GOT3 (cell line): ENCODE results near the gene GYPC.
"Not testable (repeated sequence)": the region's sequence is repeated elsewhere in the genome, so short reads cannot be mapped to it uniquely, and the experiment has no call there.

ENCODE experiments used
- DNase-seq: peaks from one replicate; lab custom pipeline; 2025; ENCODE audit warnings: mixed read lengths; lab: John Stamatoyannopoulos, UW

The GYPC gene, protein sequence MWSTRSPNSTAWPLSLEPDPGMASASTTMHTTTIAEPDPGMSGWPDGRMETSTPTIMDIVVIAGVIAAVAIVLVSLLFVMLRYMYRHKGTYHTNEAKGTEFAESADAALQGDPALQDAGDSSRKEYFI

DNA sequence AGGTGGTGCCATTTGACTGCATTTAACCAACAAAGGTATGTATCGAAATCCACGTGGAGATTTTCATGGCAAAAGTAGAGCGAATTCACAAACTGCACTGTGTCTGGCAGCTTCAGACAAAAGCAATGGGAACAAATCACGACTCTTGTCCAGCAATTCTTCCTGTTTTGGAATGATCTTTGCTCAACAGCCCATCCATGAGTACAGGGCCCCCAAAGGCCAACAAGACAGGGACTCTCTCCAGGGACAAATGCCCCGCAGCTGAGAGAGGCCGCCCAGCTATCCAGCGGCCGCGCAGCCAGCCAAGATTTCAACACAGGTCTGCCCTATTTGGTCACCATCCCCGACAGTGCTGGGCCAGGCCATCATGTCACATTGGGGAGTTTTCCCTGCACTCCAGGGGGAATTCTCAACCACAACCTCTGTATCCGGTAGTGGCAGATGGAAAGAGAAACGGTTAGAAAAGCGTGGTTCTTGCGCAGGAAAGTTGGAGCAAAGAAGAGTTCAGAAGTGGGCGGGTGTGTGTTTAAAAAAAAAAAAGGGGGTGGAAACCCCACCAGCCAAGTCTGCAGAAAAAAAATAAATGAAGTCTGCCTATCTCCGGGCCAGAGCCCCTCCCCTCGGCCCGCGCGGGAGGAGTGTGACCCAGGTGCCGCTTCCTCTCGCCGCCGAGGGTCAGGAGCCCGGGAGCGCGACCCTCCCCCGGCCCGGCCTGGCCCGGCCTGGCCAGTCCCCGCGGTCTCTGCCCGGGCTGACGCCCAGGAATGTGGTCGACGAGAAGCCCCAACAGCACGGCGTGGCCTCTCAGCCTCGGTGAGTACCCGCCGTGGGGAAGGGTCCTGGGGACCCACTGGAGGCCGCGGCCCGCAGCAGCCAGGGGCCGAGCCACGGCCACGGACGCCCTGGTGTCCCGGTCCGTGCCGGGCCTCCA lies at the start of gene GYPC:
Gene GYPC, plus strand, starts transcription at position 659 of the 931 bp plus-strand sequence. Its CDS starts 106 bp downstream, at position 765.
- no peak for DNase-seq

DNA sequence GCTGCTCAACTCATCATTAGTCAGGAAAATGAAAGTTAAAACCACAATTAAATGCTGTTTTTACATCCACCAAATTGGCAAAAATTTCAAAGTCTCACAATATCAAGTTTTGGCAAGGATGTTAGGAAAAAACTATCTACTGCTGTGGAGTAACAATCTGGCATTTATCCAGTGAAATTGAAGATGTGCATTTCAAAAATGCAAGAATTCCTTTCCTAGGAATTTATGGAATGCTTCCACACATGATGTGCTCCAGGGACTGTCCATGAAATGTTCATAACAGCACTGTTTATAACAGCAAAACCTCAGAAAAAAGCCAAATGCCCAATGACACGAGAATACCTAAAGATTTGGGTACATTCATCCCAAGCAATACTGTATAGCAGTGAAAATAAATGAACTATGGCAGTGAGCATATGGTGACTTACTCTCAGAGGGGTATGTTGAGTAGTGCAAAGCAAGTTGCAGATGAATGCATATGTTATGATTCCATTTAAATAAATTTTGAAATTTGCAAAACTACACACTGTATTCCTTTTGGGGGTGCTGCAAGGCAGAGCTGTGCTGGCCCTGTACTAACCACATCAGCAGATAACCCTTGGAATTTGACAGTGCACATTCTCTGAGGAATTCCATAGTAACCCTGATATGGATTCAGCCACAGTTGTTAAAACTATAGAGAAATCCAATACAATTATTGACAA lies 41.3 kb upstream of the GYPC start:
- DNase-seq = no peak

DNA sequence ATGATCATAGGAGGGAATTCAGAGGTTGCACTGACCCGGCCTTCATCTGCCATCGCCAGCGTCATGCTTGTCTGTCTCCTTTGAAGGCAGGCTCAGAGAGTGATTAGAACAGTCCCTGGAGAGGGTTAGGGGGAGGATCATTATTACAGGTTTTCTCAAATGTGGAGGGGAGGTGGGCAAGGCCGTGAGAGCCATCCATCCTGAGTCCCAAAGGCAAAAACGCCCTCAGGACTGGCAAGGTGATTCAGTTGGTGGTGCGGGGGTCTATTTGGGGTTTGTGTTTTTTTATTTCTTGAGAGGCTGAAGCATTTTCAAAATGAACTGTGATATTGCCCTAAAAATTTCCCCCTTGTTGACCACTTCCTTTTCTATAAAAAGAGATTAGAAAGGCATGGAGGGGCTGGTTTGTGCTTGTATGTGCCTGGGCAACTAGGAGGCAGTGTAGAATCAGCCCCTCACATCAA lies 39.3 kb upstream of the GYPC start:
- no peak for DNase-seq

DNA sequence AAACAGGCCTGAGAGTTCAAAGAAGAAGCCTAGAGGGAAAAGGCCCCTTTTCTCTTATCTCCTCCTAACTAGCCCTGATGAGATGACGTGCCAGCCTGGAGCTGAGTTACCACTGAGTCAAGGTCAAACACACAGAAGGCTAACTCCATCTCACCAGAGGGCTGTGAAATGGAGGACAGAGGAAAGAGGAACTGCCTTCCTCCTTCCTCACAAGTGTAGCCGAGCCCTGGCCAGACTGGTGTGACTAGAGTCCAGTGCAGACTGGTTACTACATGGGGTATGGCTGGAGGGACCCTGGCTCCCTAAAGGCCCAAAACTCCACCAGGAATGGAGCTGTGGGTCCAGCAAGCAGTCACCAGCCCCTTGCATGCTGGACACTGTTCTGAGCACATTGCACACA lies 35.7 kb upstream of the GYPC start:
- DNase-seq = no peak

DNA sequence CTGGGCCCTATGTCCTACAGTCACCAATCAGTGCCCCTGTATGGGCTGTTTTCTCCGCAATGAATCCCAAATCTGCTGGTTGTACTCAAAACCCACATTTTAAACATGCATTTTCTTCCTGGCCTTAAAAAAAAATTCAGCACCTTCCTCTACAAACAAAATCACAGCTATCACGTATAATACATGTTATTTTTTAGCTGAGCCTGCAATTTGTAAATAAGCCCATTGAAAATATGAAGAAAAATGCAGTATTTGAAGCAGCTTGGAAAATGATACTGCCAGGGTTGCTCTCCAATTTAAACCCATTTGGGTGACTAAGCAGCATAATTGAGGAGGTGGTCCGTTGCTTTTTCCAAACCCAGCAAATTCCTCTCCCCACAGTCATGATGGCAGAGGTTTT lies 33.0 kb upstream of the GYPC start:
- DNase-seq = no peak

DNA sequence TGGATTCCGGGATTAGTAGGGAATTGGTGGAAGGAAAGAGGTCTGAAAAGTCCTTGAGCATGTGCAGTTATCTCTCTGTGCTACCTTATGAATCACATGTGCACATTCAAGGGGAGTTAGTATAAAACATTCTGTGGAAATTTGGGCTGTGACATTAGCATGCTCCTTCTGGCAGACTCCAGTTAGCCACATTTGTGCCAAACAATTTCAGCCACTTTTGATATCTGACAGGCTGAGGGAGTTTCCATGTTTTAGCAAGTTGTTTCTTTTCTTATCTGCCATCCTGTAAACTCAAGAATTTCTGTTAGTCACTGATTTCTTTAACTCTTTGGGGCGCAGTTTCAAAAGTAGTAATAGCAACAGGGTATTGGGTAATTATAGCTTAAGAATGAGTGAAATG lies 28.3 kb upstream of the GYPC start:
- DNase-seq = no peak

DNA sequence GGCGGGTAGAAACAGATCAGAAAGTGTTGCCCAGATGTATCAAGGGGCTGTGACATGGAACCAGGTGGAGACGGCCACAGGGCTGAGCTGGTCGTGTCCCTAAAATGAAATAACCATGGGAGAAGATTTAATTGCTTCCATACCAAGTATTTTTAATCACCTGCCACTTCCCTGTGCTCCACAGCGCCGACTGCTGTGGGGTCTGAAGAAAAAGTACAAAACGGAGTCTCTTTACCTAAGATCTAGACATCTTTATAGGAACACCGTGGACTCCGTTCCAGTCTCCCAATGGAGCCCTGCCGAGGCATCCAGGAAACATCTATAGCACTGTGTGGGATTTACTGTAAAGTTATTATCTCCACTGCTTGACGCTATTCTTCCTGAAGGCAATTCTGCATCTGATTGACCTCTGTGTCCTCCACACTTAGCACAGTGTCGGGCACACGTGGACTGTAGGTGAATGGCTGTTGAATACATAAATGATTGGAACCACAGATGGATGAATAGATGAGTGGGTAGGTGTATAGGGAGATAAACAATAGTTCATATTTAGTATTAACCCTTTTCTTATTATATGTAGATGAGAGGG lies 21.6 kb upstream of the GYPC start:
- DNase-seq = no peak

DNA sequence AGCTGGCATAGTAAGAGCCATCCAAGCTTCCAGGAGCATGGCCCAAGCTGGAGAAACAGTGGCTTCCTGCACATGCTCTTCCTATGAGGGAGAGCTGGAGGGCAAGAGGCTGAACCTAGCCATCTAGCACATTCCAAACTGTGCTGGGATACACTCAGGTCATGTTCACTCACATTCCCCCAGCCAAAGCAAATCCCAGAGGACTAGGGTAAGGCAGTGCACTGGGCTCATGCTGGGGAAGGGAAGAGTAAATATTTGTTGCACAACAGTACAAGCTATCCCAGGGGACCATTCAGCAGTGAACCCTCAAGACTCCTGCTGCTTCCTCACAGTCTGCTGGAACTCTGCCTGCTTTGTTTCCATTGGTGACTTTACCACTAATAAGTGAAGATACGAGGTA lies 20.7 kb upstream of the GYPC start:
- DNase-seq = no peak

DNA sequence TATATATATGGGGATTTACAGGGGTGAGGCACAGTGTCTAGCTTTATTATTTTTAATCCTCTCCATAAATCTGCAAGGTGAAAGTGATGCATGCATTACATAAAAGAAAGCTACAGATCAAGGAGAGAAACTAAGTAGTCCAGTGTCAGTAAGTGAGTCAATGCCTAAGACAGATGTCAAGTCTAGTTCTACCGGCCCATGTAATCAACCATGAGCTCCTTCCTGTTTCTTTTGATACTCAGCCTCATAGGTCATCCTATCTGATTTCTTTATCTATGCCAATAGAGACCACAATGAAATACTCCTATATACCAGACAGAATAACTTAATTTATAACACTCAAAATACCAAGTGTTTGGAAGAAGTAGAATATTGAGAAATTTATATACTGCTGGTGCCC lies 20.2 kb upstream of the GYPC start:
- no peak for DNase-seq

DNA sequence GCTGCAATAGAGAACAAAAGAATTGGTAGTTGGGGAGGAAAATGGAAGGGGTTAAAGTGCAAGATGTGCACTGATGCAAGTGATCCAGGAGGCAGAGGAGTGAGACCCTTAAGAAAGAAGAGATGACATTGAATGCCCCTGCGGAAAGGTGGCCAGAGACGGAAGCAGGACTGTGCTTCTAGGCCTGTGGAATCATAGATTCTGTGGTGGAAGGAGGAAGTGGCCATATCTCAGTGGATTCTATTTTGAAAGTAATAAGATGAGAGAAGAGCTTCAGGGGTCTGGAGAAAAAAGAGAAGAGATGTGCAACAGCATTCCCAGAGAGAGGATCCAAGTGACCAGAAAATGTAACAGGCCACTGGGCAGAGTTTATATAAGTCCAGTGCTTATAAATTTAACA lies 18.6 kb upstream of the GYPC start:
- DNase-seq = no peak

DNA sequence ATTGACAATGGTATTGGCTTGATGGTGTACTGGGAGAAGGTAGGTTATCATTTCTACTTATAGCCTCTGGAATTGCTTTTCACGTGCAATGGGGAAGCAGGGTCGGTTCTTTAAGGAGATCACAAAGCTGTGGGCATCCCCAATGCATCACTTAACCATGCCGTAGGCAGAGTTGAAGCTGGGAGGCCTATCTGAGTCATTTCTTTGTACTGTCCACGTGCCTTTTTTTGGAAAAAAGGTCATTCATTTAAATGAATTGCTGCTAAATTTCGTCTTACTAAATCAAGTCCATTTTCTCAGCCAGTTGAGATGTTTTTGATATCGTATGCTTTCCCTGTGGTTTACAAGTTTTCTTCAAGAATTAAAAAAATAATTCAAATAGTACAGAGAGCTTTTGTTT lies 17.2 kb upstream of the GYPC start:
- DNase-seq = no peak

DNA sequence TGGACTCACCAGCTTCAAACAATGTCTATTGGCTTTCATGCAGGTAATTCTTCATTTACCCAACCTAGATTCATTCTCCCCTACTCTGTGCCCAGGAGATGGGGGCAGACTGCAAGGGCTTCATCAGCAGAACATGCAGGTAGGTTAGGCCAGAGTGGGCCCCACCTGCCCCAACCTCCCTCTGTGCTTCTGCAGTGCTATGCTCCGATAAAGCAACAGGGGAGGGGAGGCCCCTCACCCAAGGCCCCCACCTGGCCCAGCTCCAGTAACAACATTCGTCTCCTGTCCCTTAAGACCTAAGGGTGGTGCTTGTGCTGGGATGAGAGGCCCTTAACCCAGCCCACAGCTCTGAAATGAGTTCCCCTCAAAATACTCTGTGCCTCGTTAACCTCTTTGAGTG lies 16.7 kb upstream of the GYPC start:
- DNase-seq = no peak

DNA sequence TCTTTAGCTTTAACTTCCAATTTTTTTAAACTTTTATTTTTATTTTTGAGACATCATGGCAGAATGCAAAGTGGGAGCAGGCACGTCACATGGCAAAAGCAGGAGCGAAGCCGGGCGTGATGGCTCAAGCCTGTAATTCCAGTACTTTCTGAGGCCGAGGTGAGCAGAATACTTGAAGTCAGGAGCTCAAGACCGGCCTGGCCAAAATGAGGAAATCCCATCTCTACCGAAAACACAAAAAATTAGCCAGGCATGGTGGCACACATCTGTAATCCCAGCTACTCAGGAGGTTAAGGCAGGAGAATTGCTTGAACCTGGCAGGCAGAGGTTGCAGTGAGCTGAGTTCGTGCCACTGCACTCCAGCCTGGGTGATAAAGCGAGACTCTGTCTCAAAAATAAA lies 14.7 kb upstream of the GYPC start:
- not testable (repeated sequence) for DNase-seq

DNA sequence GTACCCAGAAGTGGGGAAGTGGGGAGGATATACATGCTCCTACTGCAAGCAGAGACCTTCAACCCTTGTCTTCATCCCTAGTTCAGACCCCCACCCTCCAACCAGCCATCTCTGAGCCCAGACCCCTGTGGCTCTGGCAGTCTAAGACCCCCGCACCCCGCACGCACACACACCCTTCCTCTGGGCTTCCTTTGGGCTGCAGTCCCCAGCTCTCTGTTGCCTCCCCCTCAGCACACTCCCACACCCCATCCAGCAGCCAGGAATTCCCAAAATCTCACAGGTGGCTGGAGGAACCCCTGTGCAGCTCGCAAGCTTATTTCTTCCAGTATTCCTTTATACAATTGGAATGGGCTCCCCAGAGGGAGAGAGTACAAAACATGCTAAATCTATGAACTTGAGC lies 13.9 kb upstream of the GYPC start:
- DNase-seq = no peak

DNA sequence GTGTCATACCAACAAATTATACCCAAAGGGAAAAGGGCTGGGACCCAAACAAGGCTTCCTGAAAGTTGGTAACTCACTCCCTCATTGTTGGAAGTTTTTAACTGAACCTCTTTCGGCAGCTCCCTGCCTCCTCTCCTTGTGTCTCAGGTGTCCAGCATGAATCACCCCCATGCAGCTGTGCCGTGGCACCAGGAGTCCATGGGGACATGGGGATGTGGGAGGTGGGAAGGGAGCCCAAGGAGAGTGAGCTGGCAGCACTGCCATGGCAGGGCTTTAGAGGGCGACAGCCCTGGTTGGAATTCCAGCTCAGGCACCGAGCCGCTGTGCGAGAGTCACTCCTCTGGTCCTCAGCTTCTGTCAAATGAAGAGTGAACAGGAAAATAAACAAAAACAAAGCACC lies 12.5 kb upstream of the GYPC start:
- DNase-seq = no peak

DNA sequence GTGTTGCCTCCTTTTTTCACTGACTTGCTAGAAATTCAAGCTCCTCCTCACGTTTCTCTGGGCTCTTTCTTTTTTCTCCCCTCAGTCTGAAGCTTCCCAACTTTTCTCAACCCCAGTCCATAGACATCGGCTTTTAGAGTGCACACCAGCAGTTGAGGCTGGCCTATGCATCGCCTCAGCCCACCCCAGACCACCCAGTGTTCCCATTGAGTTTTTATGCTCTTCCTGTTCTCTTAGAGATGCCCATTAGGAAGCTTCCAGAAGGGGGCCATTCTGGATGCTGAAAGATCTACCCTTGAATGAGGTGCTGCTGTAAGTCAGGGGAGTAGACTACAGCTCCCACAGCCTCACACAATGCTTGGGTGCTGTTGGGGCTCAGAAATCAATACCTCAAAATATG lies 12.0 kb upstream of the GYPC start:
- no peak for DNase-seq

DNA sequence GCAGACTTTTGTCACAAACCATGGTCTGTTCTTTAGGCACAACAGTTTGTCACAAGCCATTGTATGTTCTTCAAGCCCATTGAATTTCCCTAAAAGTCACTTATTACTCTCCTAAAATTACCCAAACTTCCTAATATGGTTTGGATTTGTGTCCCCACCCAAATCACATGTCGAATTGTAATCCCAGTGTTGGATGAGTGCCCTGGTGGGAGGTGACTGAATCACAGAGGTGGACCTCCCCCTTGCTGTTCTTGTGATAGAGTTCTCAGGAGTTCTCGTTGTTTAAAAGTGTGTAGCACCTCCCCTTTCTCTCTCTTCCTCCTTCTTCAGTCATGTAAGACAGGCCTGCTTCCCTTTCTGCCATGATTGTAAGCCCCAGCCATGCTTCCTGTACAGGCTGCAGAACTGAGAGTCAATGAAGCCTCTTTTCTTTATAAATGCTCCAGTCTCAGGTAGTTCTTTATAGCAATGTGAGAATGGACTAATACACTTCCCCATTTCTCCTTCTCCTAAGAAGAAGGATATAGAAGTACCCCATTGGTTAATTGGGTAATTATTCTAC lies 11.2 kb upstream of the GYPC start:
- no peak for DNase-seq

DNA sequence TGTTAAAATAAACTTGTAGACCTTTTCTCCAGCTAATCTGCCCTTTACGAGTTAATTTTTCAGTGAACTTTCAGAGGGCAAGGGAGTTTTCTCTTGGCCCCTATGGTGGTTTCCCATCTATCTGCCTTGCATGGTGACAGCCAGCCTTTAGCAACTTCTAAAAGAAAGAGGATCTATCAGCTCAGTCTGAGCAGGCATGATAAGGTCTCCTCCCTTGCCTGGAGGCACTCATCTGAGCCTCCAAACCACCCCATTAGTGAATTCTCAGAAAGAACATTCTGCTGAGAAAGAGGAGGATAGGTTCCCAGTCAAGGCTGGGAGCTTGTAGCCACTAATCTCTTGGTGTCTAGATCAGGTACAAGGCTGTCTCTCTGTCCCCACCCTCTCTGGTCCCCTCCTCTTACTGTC lies 10.7 kb upstream of the GYPC start:
- no peak for DNase-seq

DNA sequence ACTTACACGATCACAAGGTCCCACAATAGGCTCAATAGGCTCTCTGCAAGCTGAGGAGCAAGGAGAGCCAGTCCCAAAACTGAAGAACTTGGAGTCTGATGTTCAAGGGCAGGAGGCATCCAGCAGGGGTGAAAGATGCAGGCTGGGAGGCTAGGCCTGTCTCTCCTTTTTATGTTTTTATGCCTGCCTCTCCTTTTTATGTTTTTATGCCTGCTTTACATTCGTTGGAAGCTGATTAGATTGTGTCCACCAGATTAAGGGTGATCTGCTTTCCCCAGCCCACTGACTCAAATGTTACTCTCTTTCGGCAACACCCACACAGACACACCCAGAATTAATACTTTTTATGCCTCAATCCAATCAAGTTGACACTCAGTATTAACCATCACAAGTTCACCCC lies 9.9 kb upstream of the GYPC start:
- no peak for DNase-seq

DNA sequence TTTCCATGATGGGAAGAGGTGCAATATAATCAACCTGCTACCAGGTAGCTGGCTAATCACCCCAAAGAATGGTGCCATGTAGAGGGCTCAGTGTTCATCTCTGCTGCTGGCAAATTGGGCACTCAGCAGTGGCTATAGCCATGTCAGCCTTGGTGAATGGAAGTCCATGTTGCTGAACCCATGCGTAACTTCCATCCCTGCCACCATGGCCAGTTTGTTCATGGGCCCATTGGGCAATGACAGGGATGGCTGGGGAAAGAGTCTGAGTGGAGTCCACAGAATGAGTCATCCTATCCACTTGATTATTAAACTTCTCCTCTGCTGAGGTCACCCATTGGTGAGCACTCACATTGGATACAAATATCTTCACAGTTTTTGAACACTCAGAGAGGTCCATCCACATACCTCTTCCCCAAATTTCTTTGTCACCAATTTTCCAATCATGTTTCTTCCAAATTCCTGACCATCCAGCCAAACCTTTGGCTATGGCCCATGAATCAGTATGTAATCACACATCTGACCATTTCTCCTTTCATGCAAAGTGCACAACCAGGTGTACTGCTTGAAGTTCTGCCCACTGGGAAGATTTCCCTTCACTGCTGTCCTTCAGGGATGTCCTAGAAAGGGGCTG lies 8.1 kb upstream of the GYPC start:
- DNase-seq = not testable (repeated sequence)

DNA sequence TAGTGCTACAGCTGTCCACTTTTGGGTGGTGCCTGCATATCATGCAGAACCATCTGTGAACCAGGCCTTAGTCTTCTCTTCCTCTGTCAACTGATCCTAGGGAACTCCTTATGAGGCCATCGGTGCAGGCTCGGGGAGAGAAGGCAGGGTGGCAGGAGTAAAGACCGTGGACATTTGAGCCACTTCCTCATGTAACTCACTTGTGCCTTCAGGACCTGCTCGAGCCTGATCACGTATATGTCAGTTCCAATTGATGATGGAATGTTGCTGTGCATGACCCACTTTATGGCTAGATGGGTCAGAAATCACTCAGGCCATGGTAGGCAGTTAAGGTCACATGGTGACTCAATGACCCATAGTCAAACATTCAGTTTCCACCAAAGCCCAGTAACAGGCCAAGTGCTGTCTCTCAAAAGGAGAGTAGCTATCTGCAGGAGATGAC lies 7.6 kb upstream of the GYPC start:
- not testable (repeated sequence) for DNase-seq

DNA sequence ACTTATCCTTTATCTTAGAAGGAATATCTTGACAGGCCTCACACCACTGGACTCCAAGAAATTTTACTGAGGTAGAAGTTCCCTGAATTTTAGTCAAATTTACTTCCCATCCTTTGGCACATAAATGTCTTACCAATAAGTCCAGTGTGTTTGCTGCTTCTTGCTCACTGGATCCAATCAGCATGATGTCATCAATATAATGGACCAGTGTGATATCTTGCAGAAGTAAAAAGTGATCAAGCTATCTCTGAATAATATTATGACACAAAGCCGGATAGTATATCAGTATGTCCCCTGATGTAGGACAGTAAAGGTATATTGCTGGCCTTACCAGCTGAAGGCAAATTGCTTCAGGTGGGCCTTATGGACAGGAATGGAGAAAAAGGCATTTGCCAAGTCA lies 6.9 kb upstream of the GYPC start:
- DNase-seq = no peak
